ENCODE data around the gene ADORA2A. TPM values are rescaled to one million over a fixed set of nuclear protein-coding genes. Genes with fewer than 3 reads are reported as not detected.

ADORA2A gene
- total and polyA plus RNA-seq, 4 donors = 2.5 to 5.1 (median 4.7) TPM

DNA sequence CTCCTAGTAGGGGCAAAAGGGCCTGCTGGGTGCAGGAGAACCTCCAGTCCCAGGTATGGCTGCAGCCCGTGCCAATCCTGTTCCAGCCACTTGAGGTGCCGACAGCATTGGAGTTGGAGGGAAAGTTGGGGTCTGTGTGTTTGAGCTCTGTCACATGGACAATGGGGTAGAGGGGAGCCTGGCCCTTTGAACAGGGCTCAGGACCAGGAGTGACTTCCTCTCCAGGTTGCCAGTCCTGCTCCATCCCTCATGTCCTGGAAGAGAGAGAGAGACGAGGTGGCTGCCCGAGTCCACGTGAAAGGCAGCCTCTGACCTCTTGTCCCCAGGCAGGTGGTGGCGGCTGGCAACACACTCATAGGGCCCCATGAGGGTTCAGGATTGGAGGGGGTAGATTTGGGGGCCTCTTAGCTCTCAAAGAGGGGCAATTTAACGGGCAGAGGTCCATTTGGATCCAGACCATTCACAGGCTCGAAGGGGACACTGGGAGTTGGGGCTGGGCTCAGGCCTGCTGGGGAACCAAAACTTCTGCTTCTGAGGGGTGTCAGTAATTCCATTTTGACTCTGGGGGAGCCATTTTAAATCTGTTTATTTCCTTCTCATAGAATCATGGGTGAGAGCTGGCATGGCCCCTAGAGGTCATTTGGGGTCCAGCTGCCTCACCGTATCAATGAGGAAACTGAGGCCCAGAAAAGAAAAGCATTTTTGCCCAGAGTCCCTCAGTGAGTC is 4.1 kb downstream of the ADORA2A start:
- Histone ChIP-seq H3K36me3 (ENCODE audit: control insufficient read depth in 1 of 2, insufficient read depth in 2 of 2, low read length in 1 of 2) (no peaks in the 10 kb centered on the region), H3K4me3 (ENCODE audit: low read length in 2 of 2) (no peak overlapping the region), H3K27me3 (ENCODE audit: control insufficient read depth in 1 of 2, insufficient read depth in 2 of 2, low read length in 1 of 2) (no peaks in the 10 kb centered on the region), H3K4me1 (ENCODE audit: control insufficient read depth in 1 of 2, insufficient read depth in 2 of 2, low read length in 2 of 2) (no peaks in the 10 kb centered on the region), H3K27ac (ENCODE audit: low read depth in 1 of 2, low read length in 2 of 2) (no peak overlapping the region), H3K9me3 (ENCODE audit: control insufficient read depth, low read length) (no peaks in the 10 kb centered on the region)
- WGBS, 2 donors = 88 to 89% methylated on average over 9 of the region's 9 CpGs
- intact Hi-C loops (cut with DNase I) = no loop called here
- DNase-seq (peak in 1 of 2 donors; percentile 59), ATAC-seq (ENCODE audit: low FRiP score) (no peak)

DNA sequence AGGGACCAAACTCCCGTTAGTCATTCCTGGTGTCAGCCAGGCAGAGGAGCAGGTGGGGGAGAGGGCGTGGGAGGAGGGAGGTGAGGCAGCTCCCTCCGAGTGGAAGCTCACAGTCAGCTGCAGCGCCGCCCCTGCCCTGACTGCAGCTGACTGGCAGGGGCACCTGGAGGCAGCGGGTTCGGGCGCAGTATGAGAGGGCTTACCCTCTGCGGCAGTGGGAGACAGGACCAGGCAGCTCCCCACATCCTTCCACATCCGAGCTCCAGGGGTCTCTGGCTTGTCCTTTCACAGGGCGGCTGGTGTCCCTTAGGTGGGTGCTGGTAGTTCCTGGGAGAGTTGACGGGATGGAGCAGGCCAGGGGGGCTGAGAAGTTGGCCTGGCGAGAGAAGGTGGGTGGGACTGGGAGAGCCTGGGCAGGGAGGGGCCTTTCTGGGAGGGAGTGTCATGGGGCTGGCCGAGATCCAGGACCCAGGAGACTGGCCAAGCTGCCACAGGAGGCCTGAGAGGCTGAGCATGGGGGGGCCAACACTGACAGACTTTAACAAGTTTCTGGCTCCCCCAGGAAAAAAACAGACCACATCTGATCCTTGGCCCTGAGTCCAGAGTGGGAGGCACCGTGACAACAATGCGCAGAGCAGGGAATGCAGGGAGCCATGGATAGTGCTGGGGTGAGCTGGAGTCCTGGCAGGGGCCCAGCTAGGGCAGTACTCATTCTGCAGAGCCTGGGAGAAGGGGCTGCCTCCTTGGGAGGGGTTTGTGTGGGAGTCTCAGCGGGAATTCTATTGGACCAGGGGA is 4.9 kb downstream of the ADORA2A start:
- intact Hi-C loops (cut with DNase I) = no loop called here
- H3K27ac ChIP-seq (ENCODE audit: low read depth in 1 of 2, low read length in 2 of 2) = no peak overlapping the region
- H3K9me3 ChIP-seq (ENCODE audit: control insufficient read depth, low read length) = no peaks in the 10 kb centered on the region
- H3K27me3 ChIP-seq (ENCODE audit: control insufficient read depth in 1 of 2, insufficient read depth in 2 of 2, low read length in 1 of 2) = no peaks in the 10 kb centered on the region
- no peak for ATAC-seq (ENCODE audit: low FRiP score)
- H3K36me3 ChIP-seq (ENCODE audit: control insufficient read depth in 1 of 2, insufficient read depth in 2 of 2, low read length in 1 of 2) = no peaks in the 10 kb centered on the region
- 46 to 47% methylated on average over 16 to 17 of the region's 17 CpGs for WGBS, 2 donors
- no peak overlapping the region for H3K4me3 ChIP-seq (ENCODE audit: low read length in 2 of 2)
- peak; percentile 71 to 89 for DNase-seq
- H3K4me1 ChIP-seq (ENCODE audit: control insufficient read depth in 1 of 2, insufficient read depth in 2 of 2, low read length in 2 of 2) = no peaks in the 10 kb centered on the region

DNA sequence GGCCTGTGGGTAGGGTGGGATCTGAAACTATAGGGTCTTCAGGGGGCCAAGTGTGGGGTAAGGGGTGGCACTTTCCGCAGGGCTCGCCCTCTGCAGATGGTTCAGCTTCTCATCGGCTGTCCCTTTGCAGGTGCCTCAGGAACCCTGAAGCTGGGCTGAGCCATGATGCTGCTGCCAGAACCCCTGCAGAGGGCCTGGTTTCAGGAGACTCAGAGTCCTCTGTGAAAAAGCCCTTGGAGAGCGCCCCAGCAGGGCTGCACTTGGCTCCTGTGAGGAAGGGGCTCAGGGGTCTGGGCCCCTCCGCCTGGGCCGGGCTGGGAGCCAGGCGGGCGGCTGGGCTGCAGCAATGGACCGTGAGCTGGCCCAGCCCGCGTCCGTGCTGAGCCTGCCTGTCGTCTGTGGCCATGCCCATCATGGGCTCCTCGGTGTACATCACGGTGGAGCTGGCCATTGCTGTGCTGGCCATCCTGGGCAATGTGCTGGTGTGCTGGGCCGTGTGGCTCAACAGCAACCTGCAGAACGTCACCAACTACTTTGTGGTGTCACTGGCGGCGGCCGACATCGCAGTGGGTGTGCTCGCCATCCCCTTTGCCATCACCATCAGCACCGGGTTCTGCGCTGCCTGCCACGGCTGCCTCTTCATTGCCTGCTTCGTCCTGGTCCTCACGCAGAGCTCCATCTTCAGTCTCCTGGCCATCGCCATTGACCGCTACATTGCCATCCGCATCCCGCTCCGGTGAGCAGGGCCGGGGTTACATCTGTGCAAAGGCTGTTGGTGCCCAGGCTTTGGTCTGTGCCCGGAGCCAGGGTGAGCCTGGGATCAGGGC is 5.8 kb downstream of the ADORA2A start:
- H3K9me3 ChIP-seq (ENCODE audit: control insufficient read depth, low read length) = no peaks in the 10 kb centered on the region
- ATAC-seq (ENCODE audit: low FRiP score) = no peak
- H3K27ac ChIP-seq (ENCODE audit: low read depth in 1 of 2, low read length in 2 of 2) = no peak overlapping the region
- intact Hi-C loops (cut with DNase I) = no loop called here
- no peak overlapping the region for H3K4me3 ChIP-seq (ENCODE audit: low read length in 2 of 2)
- H3K4me1 ChIP-seq (ENCODE audit: control insufficient read depth in 1 of 2, insufficient read depth in 2 of 2, low read length in 2 of 2) = no peaks in the 10 kb centered on the region
- H3K27me3 ChIP-seq (ENCODE audit: control insufficient read depth in 1 of 2, insufficient read depth in 2 of 2, low read length in 1 of 2) = no peaks in the 10 kb centered on the region
- WGBS, 2 donors = 92 to 93% methylated on average over 34 of the region's 34 CpGs
- peak in 1 of 2 donors; percentile 70 for DNase-seq
- H3K36me3 ChIP-seq (ENCODE audit: control insufficient read depth in 1 of 2, insufficient read depth in 2 of 2, low read length in 1 of 2) = no peaks in the 10 kb centered on the region

DNA sequence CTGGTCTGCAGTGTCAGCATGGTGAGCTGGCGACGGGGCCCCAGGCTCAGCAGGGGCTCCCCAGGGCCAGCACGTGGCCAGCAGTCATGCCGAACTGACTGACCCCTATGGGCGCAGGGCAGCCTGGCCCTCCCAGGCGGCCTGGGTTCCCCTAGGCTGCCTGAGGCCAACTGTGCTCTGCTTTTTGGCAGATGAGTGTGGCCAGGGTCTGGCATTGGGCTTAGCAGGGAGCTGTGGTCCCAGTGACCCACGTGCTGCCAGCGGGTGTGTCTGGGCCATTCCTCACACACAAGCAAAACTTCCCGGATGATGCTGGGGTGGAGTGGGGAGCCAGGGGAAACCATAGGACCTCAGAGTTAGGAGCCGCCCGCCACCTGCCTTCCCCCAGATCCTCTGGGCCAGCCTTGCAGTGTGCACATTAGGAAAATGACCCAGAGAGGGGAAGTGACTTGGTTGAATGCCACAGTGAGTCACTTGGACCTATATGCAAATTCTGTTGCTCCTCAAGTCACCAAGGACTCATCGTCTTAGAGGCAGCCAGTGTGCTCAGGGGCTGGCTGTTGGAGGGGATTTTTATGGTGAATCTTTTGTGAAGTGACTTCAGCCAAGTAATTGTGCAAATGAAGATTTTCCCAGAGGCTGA is 6.5 kb downstream of the ADORA2A start:
- Histone ChIP-seq H3K36me3 (ENCODE audit: control insufficient read depth in 1 of 2, insufficient read depth in 2 of 2, low read length in 1 of 2) (no peaks in the 10 kb centered on the region), H3K27me3 (ENCODE audit: control insufficient read depth in 1 of 2, insufficient read depth in 2 of 2, low read length in 1 of 2) (no peaks in the 10 kb centered on the region), H3K4me1 (ENCODE audit: control insufficient read depth in 1 of 2, insufficient read depth in 2 of 2, low read length in 2 of 2) (no peaks in the 10 kb centered on the region), H3K9me3 (ENCODE audit: control insufficient read depth, low read length) (no peaks in the 10 kb centered on the region), H3K4me3 (ENCODE audit: low read length in 2 of 2) (no peak overlapping the region), H3K27ac (ENCODE audit: low read depth in 1 of 2, low read length in 2 of 2) (no peak overlapping the region)
- peak in 1 of 2 donors; percentile 80 for DNase-seq
- intact Hi-C loops (cut with DNase I) = no loop called here
- ATAC-seq (ENCODE audit: low FRiP score) = peak; percentile 44
- 79 to 81% methylated on average over 12 of the region's 12 CpGs for WGBS, 2 donors

DNA sequence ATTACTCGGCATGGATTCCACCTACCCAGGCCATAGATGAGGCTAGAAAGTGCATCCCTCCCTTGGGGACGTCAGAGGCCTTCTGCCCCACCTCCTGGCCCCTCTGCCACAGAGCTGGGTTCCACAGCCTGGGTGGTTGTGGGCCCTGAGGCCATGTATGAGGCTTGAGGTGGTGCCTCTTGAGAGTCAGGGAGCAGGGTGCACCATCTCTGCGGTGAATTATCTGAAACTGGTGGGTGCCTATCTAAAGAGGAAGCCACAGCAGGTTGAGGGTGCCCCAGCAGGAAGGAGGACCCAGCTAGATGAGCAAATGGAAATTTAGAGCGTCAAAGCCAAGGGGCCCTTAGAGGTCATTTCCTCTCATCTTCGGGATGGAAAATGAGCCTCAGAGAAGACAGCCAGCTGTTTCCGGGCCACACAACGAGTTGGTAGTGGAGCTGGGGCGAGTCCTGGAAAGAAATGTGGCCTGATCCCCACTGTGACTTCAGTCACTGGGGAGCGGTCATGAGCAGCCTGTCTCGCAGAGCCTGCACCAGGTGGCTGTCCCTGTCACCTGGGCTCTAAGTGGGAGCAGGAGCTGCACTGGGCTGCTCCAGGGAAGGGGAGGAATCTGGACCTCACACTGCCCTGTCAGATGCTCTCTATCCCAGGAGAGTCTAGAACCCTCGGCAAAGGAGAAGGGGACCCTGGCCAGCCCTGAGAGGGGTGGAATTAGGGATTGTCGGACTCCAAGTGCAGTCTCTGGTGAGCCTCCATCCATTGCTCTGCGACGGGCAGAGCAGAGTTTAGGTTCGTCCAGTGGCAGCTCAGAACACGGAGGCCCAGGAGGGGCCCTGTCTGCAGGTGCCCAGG is 7.3 kb downstream of the ADORA2A start:
- Histone ChIP-seq H3K9me3 (ENCODE audit: control insufficient read depth, low read length) (no peaks in the 10 kb centered on the region), H3K4me1 (ENCODE audit: control insufficient read depth in 1 of 2, insufficient read depth in 2 of 2, low read length in 2 of 2) (no peaks in the 10 kb centered on the region), H3K36me3 (ENCODE audit: control insufficient read depth in 1 of 2, insufficient read depth in 2 of 2, low read length in 1 of 2) (no peaks in the 10 kb centered on the region), H3K4me3 (ENCODE audit: low read length in 2 of 2) (no peak overlapping the region), H3K27me3 (ENCODE audit: control insufficient read depth in 1 of 2, insufficient read depth in 2 of 2, low read length in 1 of 2) (no peaks in the 10 kb centered on the region), H3K27ac (ENCODE audit: low read depth in 1 of 2, low read length in 2 of 2) (no peak overlapping the region)
- intact Hi-C loops (cut with DNase I) = no loop called here
- ATAC-seq (ENCODE audit: low FRiP score) = peak; percentile 42
- WGBS, 2 donors = 86 to 88% methylated on average over 16 of the region's 16 CpGs
- no peak for DNase-seq

DNA sequence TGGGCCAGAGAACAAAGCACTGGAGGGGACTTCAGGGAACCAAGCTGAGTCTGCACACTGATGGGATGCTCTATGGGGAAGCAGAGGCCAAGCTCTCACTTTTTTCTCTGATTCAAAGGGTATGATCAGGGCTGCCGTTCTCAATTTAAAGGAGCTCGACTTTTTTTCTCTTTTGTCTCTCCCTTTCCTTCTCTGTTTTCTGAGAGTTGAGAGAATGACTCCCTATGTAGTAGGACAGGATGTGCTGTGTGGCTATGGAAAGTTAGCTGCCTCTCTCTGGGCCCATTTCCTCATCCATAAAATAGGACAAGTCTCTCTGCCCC is 7.9 kb downstream of the ADORA2A start:
- H3K9me3 ChIP-seq (ENCODE audit: control insufficient read depth, low read length) = no peaks in the 10 kb centered on the region
- DNase-seq (no peak), ATAC-seq (ENCODE audit: low FRiP score) (no peak)
- H3K36me3 ChIP-seq (ENCODE audit: control insufficient read depth in 1 of 2, insufficient read depth in 2 of 2, low read length in 1 of 2) = no peaks in the 10 kb centered on the region
- no peak overlapping the region for H3K4me3 ChIP-seq (ENCODE audit: low read length in 2 of 2)
- H3K4me1 ChIP-seq (ENCODE audit: control insufficient read depth in 1 of 2, insufficient read depth in 2 of 2, low read length in 2 of 2) = no peaks in the 10 kb centered on the region
- intact Hi-C loops (cut with DNase I) = no loop called here
- H3K27ac ChIP-seq (ENCODE audit: low read depth in 1 of 2, low read length in 2 of 2) = no peak overlapping the region
- no peaks in the 10 kb centered on the region for H3K27me3 ChIP-seq (ENCODE audit: control insufficient read depth in 1 of 2, insufficient read depth in 2 of 2, low read length in 1 of 2)
- 94 to 97% methylated on average over 2 of the region's 2 CpGs for WGBS, 2 donors

DNA sequence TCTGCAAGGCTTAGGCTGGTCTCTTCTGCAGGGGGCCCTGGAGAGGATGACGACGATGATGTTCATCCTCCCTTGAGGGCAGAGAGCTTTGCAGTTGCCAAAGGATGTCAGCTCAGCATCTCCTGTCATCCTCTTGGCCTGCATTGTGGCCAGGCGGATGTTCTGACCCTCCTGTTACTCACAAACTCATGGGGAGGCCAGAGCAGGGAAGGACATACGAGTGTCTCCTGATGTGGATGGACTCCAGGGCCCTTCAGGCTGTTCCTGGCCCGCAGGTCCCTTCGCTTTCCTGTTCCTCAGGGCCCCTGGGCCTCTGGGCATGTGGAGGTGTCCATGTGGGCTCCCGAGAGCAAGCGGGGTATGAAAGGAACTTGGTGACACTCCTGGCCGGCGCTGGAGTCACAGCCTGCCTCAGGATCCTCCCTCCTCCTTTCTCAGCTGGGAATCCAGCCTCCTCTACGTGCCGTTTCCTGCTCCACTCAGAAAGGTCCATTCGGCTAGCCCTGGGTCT is 8.5 kb downstream of the ADORA2A start:
- Histone ChIP-seq H3K27me3 (ENCODE audit: control insufficient read depth in 1 of 2, insufficient read depth in 2 of 2, low read length in 1 of 2) (no peaks in the 10 kb centered on the region), H3K9me3 (ENCODE audit: control insufficient read depth, low read length) (no peaks in the 10 kb centered on the region), H3K27ac (ENCODE audit: low read depth in 1 of 2, low read length in 2 of 2) (no peak overlapping the region), H3K36me3 (ENCODE audit: control insufficient read depth in 1 of 2, insufficient read depth in 2 of 2, low read length in 1 of 2) (no peaks in the 10 kb centered on the region), H3K4me1 (ENCODE audit: control insufficient read depth in 1 of 2, insufficient read depth in 2 of 2, low read length in 2 of 2) (no peaks in the 10 kb centered on the region), H3K4me3 (ENCODE audit: low read length in 2 of 2) (no peak overlapping the region)
- 91 to 95% methylated on average over 13 of the region's 13 CpGs for WGBS, 2 donors
- intact Hi-C loops (cut with DNase I) = no loop called here
- DNase-seq (no peak), ATAC-seq (ENCODE audit: low FRiP score) (no peak)

DNA sequence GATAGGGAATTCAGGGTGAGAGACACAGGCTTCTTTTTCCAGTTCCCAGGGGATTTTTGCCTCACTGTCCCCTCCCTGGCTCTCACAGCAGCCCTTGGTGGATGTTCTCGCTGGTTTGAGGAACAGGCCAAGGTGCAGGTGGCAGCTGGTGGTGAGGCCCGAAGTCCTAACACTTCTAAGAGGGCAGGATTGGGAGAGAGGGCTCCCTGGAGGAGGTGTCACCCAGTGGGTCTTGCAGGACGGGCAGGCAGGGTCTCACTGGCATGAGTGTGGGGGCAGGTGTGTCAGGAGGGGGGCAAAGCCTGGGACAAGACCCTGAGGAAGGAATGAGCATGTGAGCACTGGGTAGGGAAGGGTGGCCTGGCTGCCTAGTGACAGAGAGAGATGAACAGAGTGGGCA is 9.2 kb downstream of the ADORA2A start:
- 95 to 96% methylated on average over 3 of the region's 3 CpGs for WGBS, 2 donors
- H3K4me1 ChIP-seq (ENCODE audit: control insufficient read depth in 1 of 2, insufficient read depth in 2 of 2, low read length in 2 of 2) = no peaks in the 10 kb centered on the region

More for the DNA sequence above, 9.2 kb downstream of the ADORA2A start:
- no peaks in the 10 kb centered on the region for H3K36me3 ChIP-seq (ENCODE audit: control insufficient read depth in 1 of 2, insufficient read depth in 2 of 2, low read length in 1 of 2)
- intact Hi-C loops (cut with DNase I) = no loop called here
- no peak for DNase-seq
- ATAC-seq (ENCODE audit: low FRiP score) = no peak
- no peaks in the 10 kb centered on the region for H3K27me3 ChIP-seq (ENCODE audit: control insufficient read depth in 1 of 2, insufficient read depth in 2 of 2, low read length in 1 of 2)
- H3K27ac ChIP-seq (ENCODE audit: low read depth in 1 of 2, low read length in 2 of 2) = no peak overlapping the region
- no peak overlapping the region for H3K4me3 ChIP-seq (ENCODE audit: low read length in 2 of 2)
- no peaks in the 10 kb centered on the region for H3K9me3 ChIP-seq (ENCODE audit: control insufficient read depth, low read length)

All from aorta (tissue), 5 donors.